Transverse colon (tissue), 4 donors: ENCODE measurements around the gene LCE5A. TPM values are rescaled to one million over a fixed set of nuclear protein-coding genes. Genes with fewer than 3 reads are reported as not detected.

Source experiments
- DNase-seq: peaks from one replicate; pipeline ENCODE4 v3.0.0-alpha.2; 2019
- H3K27ac ChIP-seq, 4 donors: fragments of 200-600 bp; sonication (generic); 2 replicates each; pipeline ENCODE4 v1.5.1; 2016 to 2018; ENCODE audit warnings: inconsistent platforms in 4 of 4
- H3K27me3 ChIP-seq: fragments of 200-600 bp; sonication (generic); 2 replicates; pipeline ENCODE4 v1.5.1; 2017; ENCODE audit warnings: inconsistent platforms
- H3K36me3 ChIP-seq, 4 donors: fragments of 200-600 bp; sonication (generic); 2 replicates each; pipeline ENCODE4 v1.5.1; 2017 to 2019; ENCODE audit warnings: inconsistent platforms in 4 of 4
- H3K4me1 ChIP-seq, 4 donors: fragments of 200-600 bp; sonication (generic); 2 replicates each; pipeline ENCODE4 v1.5.1; 2017 to 2020; ENCODE audit warnings: inconsistent platforms in 4 of 4
- H3K4me3 ChIP-seq, 4 donors: fragments of 200-600 bp; sonication (generic); 1 replicate in 1 of 4; 2 replicates in 3 of 4; pipeline versions ENCODE4 v1.5.1 to v1.6.1; 2017 to 2019; ENCODE audit warnings: inconsistent platforms in 4 of 4
- H3K9me3 ChIP-seq, 2 donors: fragments of 200-600 bp; sonication (generic); 2 replicates each; pipeline ENCODE4 v1.5.1; 2017 to 2019; ENCODE audit warnings: inconsistent platforms in 2 of 2
- CTCF ChIP-seq, 5 experiments: fragments of 200-600 bp in 3 of 5; fragments of 450-650 bp in 2 of 5; sonication (generic) in 3 of 5; IDR thresholded peaks; 1 replicate in 2 of 5; 2 replicates in 3 of 5; pipeline ENCODE4 v1.5.1; 2016 to 2017; ENCODE audit warnings: antibody characterized with exemption in 5 of 5, inconsistent platforms in 3 of 5, mild to moderate bottlenecking in 2 of 5, moderate library complexity in 1 of 5
- EP300 ChIP-seq: sonication (generic); formaldehyde crosslinking; IDR thresholded peaks from one replicate; pipeline ENCODE4 v1.6.1; 2017; ENCODE audit warnings: antibody characterized with exemption, low read depth
- POLR2A ChIP-seq: fragments of 450-650 bp; IDR thresholded peaks from one replicate; pipeline ENCODE4 v1.6.1; 2016; ENCODE audit warnings: antibody characterized with exemption, mild to moderate bottlenecking, moderate library complexity
- POLR2AphosphoS5 ChIP-seq, 3 donors: sonication (generic); formaldehyde crosslinking; IDR thresholded peaks; one replicate each; pipeline ENCODE4 v1.6.1; 2016; ENCODE audit warnings: antibody characterized with exemption in 3 of 3
- WGBS, 2 donors: methylation state at CpG; one replicate each; pipeline ENCODE4 v1.1.5; 2018; ENCODE audit warnings: low coverage in 1 of 2; 5-methylcytosine and 5-hydroxymethylcytosine counted together
- in situ Hi-C, 4 donors: fragments of 200-750 bp; cut with MboI; loops; one replicate each; pipeline versions ENCODE4 v1.15.0 to v1.15.1; 2017; ENCODE audit warnings: low sequenced_read_pairs in 3 of 4, low pct_ligation_motif_present in 1 of 4, low pct_unique_long_range_greater_than_20kb in 1 of 4
- intact Hi-C: fragments of 100-400 bp; cut with DNase I; formaldehyde crosslinking; loops from one replicate; pipeline ENCODE4 v1.15.1; 2023; ENCODE audit warnings: low total_unique reads
- total RNA-seq, 4 donors: library from RNA; depleted of rRNA; stranded (reverse); fragments of >200 nt; gene quantifications; one replicate each; pipeline ENCODE4 v1.1.0, GENCODE V29; 2016

Gene LCE5A
- total RNA-seq, 4 donors from 2014 or later: not detected

- TF ChIP-seq POLR2AphosphoS5 (IDR thresholded peaks at IDR 0.05) (no peak), CTCF (IDR thresholded peaks at IDR 0.05) (no peak), EP300 (no peak), POLR2A (no peak)
- WGBS, 2 donors: 62 to 78% methylated on average over 4 of the region's 4 CpGs
- no peaks in the 10 kb centered on the region for H3K4me1 ChIP-seq
- in situ Hi-C loops (loop anchor here in 2 of 4 donors (25.0 kb wide), 2 partner anchors 287 to 412 kb away; no protein-coding TSS in a partner anchor), intact Hi-C loops (no loop called here)
- no peaks in the 10 kb centered on the region for H3K36me3 ChIP-seq
- H3K27ac ChIP-seq: no peak overlapping the region
- H3K9me3 ChIP-seq: peaks cover 0 to 6% of the 10 kb centered on the region in 2 donors
- H3K27me3 ChIP-seq: no peaks in the 10 kb centered on the region
- no peak for DNase-seq
- no peak overlapping the region for H3K4me3 ChIP-seq
These were observed 36.6 kb upstream of the LCE5A start for GRCh38 chr1:152473887-152474537.

DNA sequence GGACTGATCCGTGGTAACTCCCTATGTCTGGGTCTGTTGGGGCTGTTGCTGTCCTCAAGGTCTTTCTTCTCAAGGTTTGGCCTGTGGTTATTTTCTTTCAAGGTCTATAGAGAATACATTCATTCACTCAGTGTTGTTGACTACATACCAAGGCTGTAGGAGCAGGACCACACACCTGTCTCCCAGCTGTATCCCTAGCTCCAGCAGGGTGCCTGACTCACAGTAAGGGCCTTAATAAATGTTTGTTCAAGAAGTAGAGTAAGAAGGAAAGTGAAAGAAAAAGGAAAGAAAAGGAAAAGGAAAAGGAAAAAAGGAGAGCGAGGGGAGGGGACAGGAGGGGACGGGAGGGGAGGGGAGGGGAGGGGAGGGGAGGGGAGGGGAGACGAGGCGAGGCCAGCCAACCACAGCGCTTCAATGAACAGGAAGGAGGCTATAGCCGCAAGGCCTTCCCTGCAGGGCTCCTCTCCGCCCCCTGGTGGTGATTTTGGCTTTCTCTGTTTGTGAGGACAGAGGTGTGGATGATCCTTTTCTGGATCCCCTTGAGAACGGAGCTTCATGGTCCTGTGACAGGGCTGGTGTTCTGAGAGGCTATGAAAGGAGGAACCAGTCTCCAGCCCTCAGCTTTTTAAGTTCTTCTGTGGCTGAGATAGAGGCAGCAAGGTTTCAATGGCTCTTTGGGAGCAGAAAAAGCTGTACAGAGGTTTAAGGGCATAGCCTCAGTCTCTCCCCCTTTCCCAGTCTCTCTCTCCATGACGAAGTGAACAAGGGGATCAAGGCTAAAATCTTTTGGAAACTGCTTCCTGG is 30.6 kb upstream of the LCE5A start:
- H3K4me3 ChIP-seq: no peak overlapping the region
- TF ChIP-seq EP300 (no peak), CTCF (IDR thresholded peaks at IDR 0.05) (peak in 4 of 5 experiments; percentile 18 to 43 (median 28)), POLR2AphosphoS5 (IDR thresholded peaks at IDR 0.05) (no peak), POLR2A (no peak)
- intact Hi-C loops (no loop called here), in situ Hi-C loops (no loop called here)
- H3K36me3 ChIP-seq: no peaks in the 10 kb centered on the region
- H3K9me3 ChIP-seq: peaks cover 0 to 6% of the 10 kb centered on the region in 2 donors
- H3K27ac ChIP-seq: no peak overlapping the region
- peaks cover 0 to 3% (median 0%) of the 10 kb centered on the region in 4 donors for H3K4me1 ChIP-seq
- peak; percentile 64 for DNase-seq
- no peaks in the 10 kb centered on the region for H3K27me3 ChIP-seq
- WGBS, 2 donors: 39 to 56% methylated on average over 5 to 10 of the region's 10 CpGs

GRCh38 chr1:152481869-152482664 is 28.5 kb upstream of the LCE5A start:
- peak; percentile 18 for DNase-seq
- TF ChIP-seq POLR2AphosphoS5 (IDR thresholded peaks at IDR 0.05) (no peak), POLR2A (no peak), EP300 (no peak), CTCF (IDR thresholded peaks at IDR 0.05) (no peak)
- WGBS, 2 donors: 55 to 77% methylated on average over 7 to 8 of the region's 8 CpGs

More at GRCh38 chr1:152481869-152482664, 28.5 kb upstream of the LCE5A start:
- Histone ChIP-seq H3K27ac (peak overlapping the region in 1 of 4 donors; percentile 38), H3K9me3 (no peaks in the 10 kb centered on the region), H3K4me3 (no peak overlapping the region), H3K36me3 (no peaks in the 10 kb centered on the region), H3K4me1 (peaks cover 0 to 3% (median 0%) of the 10 kb centered on the region in 4 donors), H3K27me3 (no peaks in the 10 kb centered on the region)
- in situ Hi-C loops: no loop called here
- intact Hi-C loops: no loop called here
